Stomach (tissue), 4 donors: ENCODE results near the gene C2CD3.

ENCODE experiments used
- CTCF ChIP-seq, 7 experiments: fragments of 450-650 bp in 4 of 7; fragments of 200-600 bp in 3 of 7; sonication (generic) in 3 of 7; IDR thresholded peaks; one replicate each; pipeline ENCODE4 v1.5.1; 2016 to 2019; ENCODE audit warnings: antibody characterized with exemption in 7 of 7, control low read depth in 2 of 7, mild to moderate bottlenecking in 1 of 7
- EP300 ChIP-seq: sonication (generic); formaldehyde crosslinking; IDR thresholded peaks from one replicate; pipeline ENCODE4 v1.6.1; 2017; ENCODE audit warnings: antibody characterized with exemption

- no peak for TF ChIP-seq CTCF (IDR thresholded peaks at IDR 0.05)
- no peak for TF ChIP-seq EP300
Measured at GRCh38 chr11:73983741-73984538, 186.9 kb downstream of the C2CD3 start.
